Endodermal cell (in vitro differentiated cells): ENCODE results near the gene CUEDC1. TPM values are rescaled to one million over a fixed set of nuclear protein-coding genes. Genes with fewer than 3 reads are reported as not detected.

Source experiments
- DNase-seq: peaks from one replicate; pipeline ENCODE4 v3.0.0-alpha.2; 2017
- H3K27ac ChIP-seq: 2 replicates; pipeline ENCODE4 v1.5.1; 2013; ENCODE audit warnings: mild to moderate bottlenecking, low read depth, low read length, moderate library complexity
- H3K27me3 ChIP-seq: 2 replicates; pipeline ENCODE4 v1.6.1; 2013; ENCODE audit warnings: mild to moderate bottlenecking, low read length, moderate library complexity; ENCODE audit not compliant: insufficient read depth, control insufficient read depth, poor library complexity, severe bottlenecking
- H3K36me3 ChIP-seq: 2 replicates; pipeline ENCODE4 v1.7.0; 2013; ENCODE audit warnings: mild to moderate bottlenecking, low read length, moderate library complexity; ENCODE audit not compliant: control insufficient read depth, insufficient read depth
- H3K4me1 ChIP-seq: one replicate; pipeline ENCODE4 v1.7.0; 2013; ENCODE audit warnings: low read length; ENCODE audit not compliant: control insufficient read depth, insufficient read depth
- H3K4me3 ChIP-seq: 2 replicates; pipeline ENCODE4 v1.5.1; 2013; ENCODE audit warnings: mild to moderate bottlenecking, low read length, moderate library complexity
- H3K9ac ChIP-seq: 2 replicates; pipeline ENCODE4 v1.6.1; 2013; ENCODE audit warnings: mild to moderate bottlenecking, low read length, moderate library complexity; ENCODE audit not compliant: poor library complexity, severe bottlenecking; ENCODE audit errors: extremely low read depth
- H3K9me3 ChIP-seq: 2 replicates; pipeline ENCODE4 v1.6.1; 2013; ENCODE audit warnings: mild to moderate bottlenecking, low read length, moderate library complexity; ENCODE audit not compliant: control insufficient read depth
- H3K27ac Mint-ChIP-seq: 2 replicates; pipeline ENCODE4 v1.8.0; 2020; ENCODE audit warnings: mixed read lengths
- H3K27me3 Mint-ChIP-seq: 2 replicates; pipeline ENCODE4 v1.8.0; 2021; ENCODE audit warnings: mild to moderate bottlenecking, mixed read lengths; ENCODE audit not compliant: insufficient read depth
- H3K36me3 Mint-ChIP-seq: 2 replicates; pipeline ENCODE4 v1.8.0; 2020; ENCODE audit warnings: low read depth, mixed read lengths
- H3K4me1 Mint-ChIP-seq: 2 replicates; pipeline ENCODE4 v1.8.0; 2020; ENCODE audit warnings: mixed read lengths
- H3K4me3 Mint-ChIP-seq: 2 replicates; pipeline ENCODE4 v1.8.0; 2020; ENCODE audit warnings: mild to moderate bottlenecking, moderate library complexity, mixed read lengths
- H3K9me3 Mint-ChIP-seq: 2 replicates; pipeline ENCODE4 v1.8.0; 2020; ENCODE audit warnings: mild to moderate bottlenecking, mixed read lengths
- WGBS, 2 experiments: methylation state at CpG; one replicate each; pipeline versions ENCODE4 v1.1.5 to v1.1.7; 2013; ENCODE audit warnings: missing lambda C conversion rate in 2 of 2, mixed read lengths in 1 of 2; ENCODE audit not compliant: insufficient coverage in 1 of 2, insufficient read length in 1 of 2; 5-methylcytosine and 5-hydroxymethylcytosine counted together
- total RNA-seq, 2 donors: library from RNA; stranded (reverse); fragmentation: NEBNext Ultra II Directional in 1 of 2; extraction: Animal tissue kit (Norgen Biotek cat#: 25700) in 1 of 2; gene quantifications; 2 replicates in 1 of 2; 3 replicates in 1 of 2; pipeline ENCODE4 v1.2.1, GENCODE V29; 2021
- TF ChIP-seq, protein P1 (sequence below): fragments of 200-600 bp; sonication (generic); conservative IDR thresholded peaks from 2 replicates; pipeline ENCODE4 v1.5.0; 2021; ENCODE audit warnings: antibody characterized with exemption, mild to moderate bottlenecking

The CUEDC1 gene
- total RNA-seq, 2 donors from 2014 or later, result 11.0 to 18.7 TPM

GRCh38 chr17:57926723-57927047 is 28.5 kb downstream of the CUEDC1 start:
- Histone ChIP-seq H3K27me3 (no peaks in the 10 kb centered on the region), H3K36me3 (no peaks in the 10 kb centered on the region), H3K9me3 (no peaks in the 10 kb centered on the region), H3K27ac (peak overlapping the region; percentile 84), H3K9ac (no peak overlapping the region), H3K4me3 (no peak overlapping the region), H3K4me1 (peaks cover 15% of the 10 kb centered on the region)
- WGBS, 2 experiments, result 26 to 31% methylated on average over 3 to 7 of the region's 7 CpGs
- no peak for DNase-seq
- Mint-ChIP-seq H3K36me3 (peaks cover 2% of the 10 kb centered on the region), H3K9me3 (no peaks in the 10 kb centered on the region), H3K27me3 (peaks cover 14% of the 10 kb centered on the region), H3K4me3 (peak overlapping the region; percentile 34), H3K27ac (peak overlapping the region; percentile 87), H3K4me1 (peaks cover 57% of the 10 kb centered on the region)
- TF ChIP-seq, protein P1, sequence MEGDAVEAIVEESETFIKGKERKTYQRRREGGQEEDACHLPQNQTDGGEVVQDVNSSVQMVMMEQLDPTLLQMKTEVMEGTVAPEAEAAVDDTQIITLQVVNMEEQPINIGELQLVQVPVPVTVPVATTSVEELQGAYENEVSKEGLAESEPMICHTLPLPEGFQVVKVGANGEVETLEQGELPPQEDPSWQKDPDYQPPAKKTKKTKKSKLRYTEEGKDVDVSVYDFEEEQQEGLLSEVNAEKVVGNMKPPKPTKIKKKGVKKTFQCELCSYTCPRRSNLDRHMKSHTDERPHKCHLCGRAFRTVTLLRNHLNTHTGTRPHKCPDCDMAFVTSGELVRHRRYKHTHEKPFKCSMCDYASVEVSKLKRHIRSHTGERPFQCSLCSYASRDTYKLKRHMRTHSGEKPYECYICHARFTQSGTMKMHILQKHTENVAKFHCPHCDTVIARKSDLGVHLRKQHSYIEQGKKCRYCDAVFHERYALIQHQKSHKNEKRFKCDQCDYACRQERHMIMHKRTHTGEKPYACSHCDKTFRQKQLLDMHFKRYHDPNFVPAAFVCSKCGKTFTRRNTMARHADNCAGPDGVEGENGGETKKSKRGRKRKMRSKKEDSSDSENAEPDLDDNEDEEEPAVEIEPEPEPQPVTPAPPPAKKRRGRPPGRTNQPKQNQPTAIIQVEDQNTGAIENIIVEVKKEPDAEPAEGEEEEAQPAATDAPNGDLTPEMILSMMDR, result no peak

GRCh38 chr17:57925361-57925990 is 29.7 kb downstream of the CUEDC1 start:
- Histone ChIP-seq H3K36me3 (no peaks in the 10 kb centered on the region), H3K9me3 (no peaks in the 10 kb centered on the region), H3K27ac (peak overlapping the region; percentile 78), H3K4me1 (peaks cover 19% of the 10 kb centered on the region), H3K4me3 (no peak overlapping the region), H3K9ac (no peak overlapping the region), H3K27me3 (no peaks in the 10 kb centered on the region)
- Mint-ChIP-seq H3K27me3 (peaks cover 9% of the 10 kb centered on the region), H3K9me3 (no peaks in the 10 kb centered on the region), H3K27ac (no peak overlapping the region), H3K4me3 (no peak overlapping the region), H3K4me1 (peaks cover 58% of the 10 kb centered on the region), H3K36me3 (peaks cover 2% of the 10 kb centered on the region)
- 87 to 88% methylated on average over 9 of the region's 9 CpGs for WGBS, 2 experiments
- TF ChIP-seq, protein P1, result no peak
- DNase-seq, result peak; percentile 71

DNA sequence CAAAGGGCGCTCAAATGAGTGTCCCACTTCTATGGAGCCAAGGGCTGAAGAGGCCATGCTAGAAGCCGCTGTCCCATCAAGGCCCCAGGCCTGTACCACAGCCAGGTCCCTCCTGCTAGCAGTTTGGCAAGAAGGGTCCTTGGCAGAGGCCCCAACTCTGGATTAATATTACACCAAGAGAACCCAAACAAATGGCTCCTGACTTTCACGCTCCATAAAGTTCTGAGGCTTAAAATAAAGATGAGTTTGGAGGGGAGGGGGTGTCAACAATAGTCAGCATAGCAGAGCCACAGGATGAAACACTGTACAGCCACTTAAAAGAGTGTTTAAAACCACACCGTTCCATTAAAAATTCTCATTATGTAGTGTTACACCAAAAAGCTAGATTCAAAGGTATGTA is 30.5 kb downstream of the CUEDC1 start:
- DNase-seq, result no peak
- Mint-ChIP-seq H3K4me3 (no peak overlapping the region), H3K4me1 (peaks cover 58% of the 10 kb centered on the region), H3K27ac (no peak overlapping the region), H3K36me3 (peaks cover 2% of the 10 kb centered on the region), H3K9me3 (no peaks in the 10 kb centered on the region), H3K27me3 (peaks cover 9% of the 10 kb centered on the region)
- no peak overlapping the region for H3K9ac ChIP-seq
- H3K4me3 ChIP-seq, result no peak overlapping the region
- 98 to 100% methylated on average over 1 to 4 of the region's 4 CpGs for WGBS, 2 experiments
- no peaks in the 10 kb centered on the region for H3K9me3 ChIP-seq
- peak overlapping the region; percentile 78 for H3K27ac ChIP-seq
- H3K4me1 ChIP-seq, result peaks cover 23% of the 10 kb centered on the region
- TF ChIP-seq, protein P1, result no peak
- H3K36me3 ChIP-seq, result no peaks in the 10 kb centered on the region
- no peaks in the 10 kb centered on the region for H3K27me3 ChIP-seq
